Stimulated activated CD8-positive, alpha-beta memory T cell treated with anti-CD3 and anti-CD28 coated beads, Interleukin-7, amount 100 ng/mL, for 24 hours (primary cell): Measurements from ENCODE around the gene IL10RB.

ENCODE experiments used
- DNase-seq: peaks from one replicate; pipeline ENCODE4 v3.0.0-alpha.2; 2020; ENCODE audit warnings: low read depth

Gene IL10RB

GRCh38 chr21:33267250-33267649 lies 1.1 kb downstream of the IL10RB start:
- DNase-seq: no peak

GRCh38 chr21:33268393-33268736 lies 2.2 kb downstream of the IL10RB start:
- no peak for DNase-seq

- DNase-seq: no peak
Measured at GRCh38 chr21:33268737-33269441, 2.7 kb downstream of the IL10RB start.

GRCh38 chr21:33270986-33271385 lies 4.8 kb downstream of the IL10RB start:
- no peak for DNase-seq

GRCh38 chr21:33273044-33273443 lies 6.9 kb downstream of the IL10RB start:
- DNase-seq: no peak

GRCh38 chr21:33278721-33279120 lies 12.6 kb downstream of the IL10RB start:
- no peak for DNase-seq

- DNase-seq: no peak
Measured at GRCh38 chr21:33279330-33279820, 13.2 kb downstream of the IL10RB start.

GRCh38 chr21:33281096-33281652 lies 15.0 kb downstream of the IL10RB start:
- no peak for DNase-seq

- DNase-seq: no peak
Measured at GRCh38 chr21:33283203-33283602, 17.0 kb downstream of the IL10RB start.

GRCh38 chr21:33286076-33286475 lies 19.9 kb downstream of the IL10RB start:
- no peak for DNase-seq

- DNase-seq: no peak
Measured at GRCh38 chr21:33286600-33287456, 20.7 kb downstream of the IL10RB start.

- DNase-seq: no peak
Measured at GRCh38 chr21:33289199-33289819, 23.1 kb downstream of the IL10RB start.

GRCh38 chr21:33290441-33290840 lies 24.3 kb downstream of the IL10RB start:
- DNase-seq: no peak

- DNase-seq: no peak
Measured at GRCh38 chr21:33291686-33292085, 25.5 kb downstream of the IL10RB start.

- no peak for DNase-seq
Measured at GRCh38 chr21:33292724-33293123, 26.6 kb downstream of the IL10RB start.

GRCh38 chr21:33293136-33293535 lies 27.0 kb downstream of the IL10RB start:
- DNase-seq: no peak

GRCh38 chr21:33293811-33294216 lies 27.6 kb downstream of the IL10RB start:
- no peak for DNase-seq

GRCh38 chr21:33296156-33296555 lies 30.0 kb downstream of the IL10RB start:
- no peak for DNase-seq

- no peak for DNase-seq
Measured at GRCh38 chr21:33299181-33299752, 33.1 kb downstream of the IL10RB start.

GRCh38 chr21:33300701-33301631 lies 34.8 kb downstream of the IL10RB start:
- DNase-seq: no peak

GRCh38 chr21:33301632-33302002 lies 35.5 kb downstream of the IL10RB start:
- DNase-seq: no peak
